Measurements from ENCODE around the gene ZBTB46.

The ZBTB46 gene

GRCh38 chr20:63769891-63770474 lies 61.1 kb downstream of the ZBTB46 start:
- Histone ChIP-seq H3K79me2 (ENCODE audit: insufficient read depth, low read length) (no peaks in the 10 kb centered on the region), H3K27me3 (ENCODE audit: insufficient read depth, low read length, poor library complexity) (no peaks in the 10 kb centered on the region), H3K9me3 (ENCODE audit: insufficient read depth, low read length, severe bottlenecking) (no peaks in the 10 kb centered on the region), H3K4me3 (ENCODE audit: low read depth in 1 of 2, low read length in 2 of 2) (no peak overlapping the region), H3K4me1 (ENCODE audit: insufficient read depth, low read length) (no peaks in the 10 kb centered on the region), H3K36me3 (ENCODE audit: insufficient read depth, low read length) (no peaks in the 10 kb centered on the region), H2AFZ (ENCODE audit: low read depth, low read length) (no peak overlapping the region), H4K20me1 (ENCODE audit: insufficient read depth, low read length) (no peaks in the 10 kb centered on the region), H3K4me2 (ENCODE audit: insufficient read depth, low read length) (no peak overlapping the region), H3K9ac (ENCODE audit: low read depth, low read length) (no peak overlapping the region), H3K27ac (ENCODE audit: low read length) (no peak overlapping the region)
- ATAC-seq (ENCODE audit: insufficient read depth, low read depth) (no peak), DNase-seq (no peak)
- TF ChIP-seq EZH2 (IDR thresholded peaks at IDR 0.05; ENCODE audit: borderline replicate concordance, low read depth, low read length, severe bottlenecking) = no peak
- TF ChIP-seq CTCF (IDR thresholded peaks at IDR 0.05; ENCODE audit: borderline replicate concordance, extremely low read depth, low read length, poor library complexity, severe bottlenecking) = no peak

- Histone ChIP-seq H4K20me1 (ENCODE audit: insufficient read depth, low read length) (no peaks in the 10 kb centered on the region), H2AFZ (ENCODE audit: low read depth, low read length) (no peak overlapping the region), H3K4me1 (ENCODE audit: insufficient read depth, low read length) (no peaks in the 10 kb centered on the region), H3K4me2 (ENCODE audit: insufficient read depth, low read length) (no peak overlapping the region), H3K9ac (ENCODE audit: low read depth, low read length) (no peak overlapping the region), H3K9me3 (ENCODE audit: insufficient read depth, low read length, severe bottlenecking) (no peaks in the 10 kb centered on the region), H3K79me2 (ENCODE audit: insufficient read depth, low read length) (no peaks in the 10 kb centered on the region), H3K4me3 (ENCODE audit: low read depth in 1 of 2, low read length in 2 of 2) (no peak overlapping the region), H3K27ac (ENCODE audit: low read length) (no peak overlapping the region), H3K36me3 (ENCODE audit: insufficient read depth, low read length) (no peaks in the 10 kb centered on the region), H3K27me3 (ENCODE audit: insufficient read depth, low read length, poor library complexity) (no peaks in the 10 kb centered on the region)
- ATAC-seq (ENCODE audit: insufficient read depth, low read depth) = no peak
- DNase-seq = no peak
- TF ChIP-seq CTCF (IDR thresholded peaks at IDR 0.05; ENCODE audit: borderline replicate concordance, extremely low read depth, low read length, poor library complexity, severe bottlenecking) (no peak), EZH2 (IDR thresholded peaks at IDR 0.05; ENCODE audit: borderline replicate concordance, low read depth, low read length, severe bottlenecking) (no peak)
Observed at GRCh38 chr20:63768591-63769515, 62.2 kb downstream of the ZBTB46 start.

- no peak overlapping the region for H3K9ac ChIP-seq (ENCODE audit: low read depth, low read length)
- no peak overlapping the region for H3K27ac ChIP-seq (ENCODE audit: low read length)
- no peak for TF ChIP-seq EZH2 (IDR thresholded peaks at IDR 0.05; ENCODE audit: borderline replicate concordance, low read depth, low read length, severe bottlenecking)
- TF ChIP-seq CTCF (IDR thresholded peaks at IDR 0.05; ENCODE audit: borderline replicate concordance, extremely low read depth, low read length, poor library complexity, severe bottlenecking) = no peak
- no peak for ATAC-seq (ENCODE audit: insufficient read depth, low read depth)
- H3K79me2 ChIP-seq (ENCODE audit: insufficient read depth, low read length) = no peaks in the 10 kb centered on the region
- H4K20me1 ChIP-seq (ENCODE audit: insufficient read depth, low read length) = no peaks in the 10 kb centered on the region
- H3K4me2 ChIP-seq (ENCODE audit: insufficient read depth, low read length) = no peak overlapping the region
- H3K36me3 ChIP-seq (ENCODE audit: insufficient read depth, low read length) = no peaks in the 10 kb centered on the region
- no peak overlapping the region for H3K4me3 ChIP-seq (ENCODE audit: low read depth in 1 of 2, low read length in 2 of 2)
- H3K27me3 ChIP-seq (ENCODE audit: insufficient read depth, low read length, poor library complexity) = no peaks in the 10 kb centered on the region
- H2AFZ ChIP-seq (ENCODE audit: low read depth, low read length) = no peak overlapping the region
- no peaks in the 10 kb centered on the region for H3K9me3 ChIP-seq (ENCODE audit: insufficient read depth, low read length, severe bottlenecking)
- no peaks in the 10 kb centered on the region for H3K4me1 ChIP-seq (ENCODE audit: insufficient read depth, low read length)
- DNase-seq = no peak
Observed at GRCh38 chr20:63767886-63768285, 63.2 kb downstream of the ZBTB46 start.

Data from DND-41 (cell line).